Endodermal cell (in vitro differentiated cells): ENCODE measurements around the gene AGO1. TPM values are rescaled to one million over a fixed set of nuclear protein-coding genes. Genes with fewer than 3 reads are reported as not detected.

Experiments used
- DNase-seq: peaks from one replicate; pipeline ENCODE4 v3.0.0-alpha.2; 2017
- H3K27ac ChIP-seq: 2 replicates; pipeline ENCODE4 v1.5.1; 2013; ENCODE audit warnings: mild to moderate bottlenecking, low read depth, low read length, moderate library complexity
- H3K27me3 ChIP-seq: 2 replicates; pipeline ENCODE4 v1.6.1; 2013; ENCODE audit warnings: mild to moderate bottlenecking, low read length, moderate library complexity; ENCODE audit not compliant: insufficient read depth, control insufficient read depth, poor library complexity, severe bottlenecking
- H3K36me3 ChIP-seq: 2 replicates; pipeline ENCODE4 v1.7.0; 2013; ENCODE audit warnings: mild to moderate bottlenecking, low read length, moderate library complexity; ENCODE audit not compliant: control insufficient read depth, insufficient read depth
- H3K4me1 ChIP-seq: one replicate; pipeline ENCODE4 v1.7.0; 2013; ENCODE audit warnings: low read length; ENCODE audit not compliant: control insufficient read depth, insufficient read depth
- H3K4me3 ChIP-seq: 2 replicates; pipeline ENCODE4 v1.5.1; 2013; ENCODE audit warnings: mild to moderate bottlenecking, low read length, moderate library complexity
- H3K9ac ChIP-seq: 2 replicates; pipeline ENCODE4 v1.6.1; 2013; ENCODE audit warnings: mild to moderate bottlenecking, low read length, moderate library complexity; ENCODE audit not compliant: poor library complexity, severe bottlenecking; ENCODE audit errors: extremely low read depth
- H3K9me3 ChIP-seq: 2 replicates; pipeline ENCODE4 v1.6.1; 2013; ENCODE audit warnings: mild to moderate bottlenecking, low read length, moderate library complexity; ENCODE audit not compliant: control insufficient read depth
- H3K27ac Mint-ChIP-seq: 2 replicates; pipeline ENCODE4 v1.8.0; 2020; ENCODE audit warnings: mixed read lengths
- H3K27me3 Mint-ChIP-seq: 2 replicates; pipeline ENCODE4 v1.8.0; 2021; ENCODE audit warnings: mild to moderate bottlenecking, mixed read lengths; ENCODE audit not compliant: insufficient read depth
- H3K36me3 Mint-ChIP-seq: 2 replicates; pipeline ENCODE4 v1.8.0; 2020; ENCODE audit warnings: low read depth, mixed read lengths
- H3K4me1 Mint-ChIP-seq: 2 replicates; pipeline ENCODE4 v1.8.0; 2020; ENCODE audit warnings: mixed read lengths
- H3K4me3 Mint-ChIP-seq: 2 replicates; pipeline ENCODE4 v1.8.0; 2020; ENCODE audit warnings: mild to moderate bottlenecking, moderate library complexity, mixed read lengths
- H3K9me3 Mint-ChIP-seq: 2 replicates; pipeline ENCODE4 v1.8.0; 2020; ENCODE audit warnings: mild to moderate bottlenecking, mixed read lengths
- CTCF ChIP-seq: fragments of 200-600 bp; sonication (generic); conservative IDR thresholded peaks from 2 replicates; pipeline ENCODE4 v1.5.0; 2021; ENCODE audit warnings: antibody characterized with exemption, mild to moderate bottlenecking
- WGBS, 2 experiments: methylation state at CpG; one replicate each; pipeline versions ENCODE4 v1.1.5 to v1.1.7; 2013; ENCODE audit warnings: missing lambda C conversion rate in 2 of 2, mixed read lengths in 1 of 2; ENCODE audit not compliant: insufficient coverage in 1 of 2, insufficient read length in 1 of 2; 5-methylcytosine and 5-hydroxymethylcytosine counted together
- total RNA-seq, 2 donors: library from RNA; stranded (reverse); fragmentation: NEBNext Ultra II Directional in 1 of 2; extraction: Animal tissue kit (Norgen Biotek cat#: 25700) in 1 of 2; gene quantifications; 2 replicates in 1 of 2; 3 replicates in 1 of 2; pipeline ENCODE4 v1.2.1, GENCODE V29; 2021

Gene AGO1
- total RNA-seq, 2 donors from 2014 or later = 54.5 to 65.7 TPM

- H3K4me3 ChIP-seq = peak overlapping the region; percentile 94
- Mint-ChIP-seq H3K36me3 (peaks cover under 1% of the 10 kb centered on the region), H3K4me3 (peak overlapping the region; percentile 85), H3K4me1 (peaks cover 17% of the 10 kb centered on the region), H3K9me3 (no peaks in the 10 kb centered on the region), H3K27me3 (no peaks in the 10 kb centered on the region), H3K27ac (peak overlapping the region; percentile 97)
- H3K36me3 ChIP-seq = peaks cover 6% of the 10 kb centered on the region
- 2 to 6% methylated on average over 10 to 14 of the region's 15 CpGs for WGBS, 2 experiments
- peak; percentile 85 for DNase-seq
- H3K27me3 ChIP-seq = no peaks in the 10 kb centered on the region
- H3K9ac ChIP-seq = peak overlapping the region; percentile 76
- no peaks in the 10 kb centered on the region for H3K9me3 ChIP-seq
- H3K27ac ChIP-seq = peak overlapping the region; percentile 89
- TF ChIP-seq CTCF = no peak
- no peaks in the 10 kb centered on the region for H3K4me1 ChIP-seq
Observed at GRCh38 chr1:35929730-35930592, 47.0 kb downstream of the AGO1 start.

- Mint-ChIP-seq H3K36me3 (no peaks in the 10 kb centered on the region), H3K4me1 (peaks cover 17% of the 10 kb centered on the region)
Observed at GRCh38 chr1:35930593-35931445, 47.8 kb downstream of the AGO1 start, which contains the start of gene AGO3. Gene AGO3, plus strand, starts transcription at chr1:35931105. Its CDS starts 322 bp downstream, at chr1:35931427.

More at GRCh38 chr1:35930593-35931445, 47.8 kb downstream of the AGO1 start, which contains the start of gene AGO3:
- no peaks in the 10 kb centered on the region for H3K36me3 ChIP-seq
- peak within 1 kb of the TSS; percentile 97 for H3K27ac Mint-ChIP-seq
- peak within 1 kb of the TSS; percentile 89 for H3K27ac ChIP-seq
- H3K9me3 Mint-ChIP-seq = no peaks in the 10 kb centered on the region
- TF ChIP-seq CTCF = no peak
- no peaks in the 10 kb centered on the region for H3K27me3 ChIP-seq
- no peaks in the 10 kb centered on the region for H3K27me3 Mint-ChIP-seq
- H3K4me3 ChIP-seq = peak within 1 kb of the TSS; percentile 94
- no peaks in the 10 kb centered on the region for H3K9me3 ChIP-seq
- H3K4me1 ChIP-seq = no peaks in the 10 kb centered on the region
- peak within 1 kb of the TSS; percentile 76 for H3K9ac ChIP-seq
- WGBS, 2 experiments = 0% methylated on average over 112 of the region's 112 CpGs; no CpG with 5 or more reads in 1 of the 2 experiments
- peak within 1 kb of the TSS; percentile 85 for H3K4me3 Mint-ChIP-seq
- DNase-seq = peak; percentile 94
